GM19043 (cell line): Measurements from ENCODE around the gene NDUFS3.
"Not testable (repeated sequence)": the region's sequence is repeated elsewhere in the genome, so short reads cannot be mapped to it uniquely, and the experiment has no call there.

Source experiments
- ATAC-seq: cut with Tn5 transposase; IDR thresholded peaks from one replicate; pipeline ENCODE4 v1.9.1; 2021; ENCODE audit warnings: low read depth; ENCODE audit not compliant: unreplicated experiment

The NDUFS3 gene

GRCh38 chr11:47578524-47579494, at the start of gene NDUFS3, which contains the start of gene KBTBD4:
TSS of gene NDUFS3 (plus strand) at chr11:47579074. CDS start at chr11:47579092, 18 bp downstream.
TSS of gene KBTBD4 (minus strand) at chr11:47578970. CDS start at chr11:47578951, 19 bp downstream.
- peak; percentile 95 for ATAC-seq

GRCh38 chr11:47529951-47530350, 48.9 kb upstream of the NDUFS3 start:
- ATAC-seq, result no peak

- ATAC-seq, result not testable (repeated sequence)
These were observed 48.2 kb upstream of the NDUFS3 start for GRCh38 chr11:47530721-47531120.

GRCh38 chr11:47531666-47532065, 47.2 kb upstream of the NDUFS3 start:
- ATAC-seq, result no peak

GRCh38 chr11:47532597-47533213, 46.2 kb upstream of the NDUFS3 start:
- ATAC-seq, result no peak

GRCh38 chr11:47533690-47534151, 45.2 kb upstream of the NDUFS3 start:
- no peak for ATAC-seq

- ATAC-seq, result no peak
These were observed 44.1 kb upstream of the NDUFS3 start for GRCh38 chr11:47534704-47535251.

GRCh38 chr11:47536915-47537314, 42.0 kb upstream of the NDUFS3 start:
- no peak for ATAC-seq

GRCh38 chr11:47538741-47539565, 39.9 kb upstream of the NDUFS3 start:
- no peak for ATAC-seq

- ATAC-seq, result no peak
These were observed 39.2 kb upstream of the NDUFS3 start for GRCh38 chr11:47539681-47540039.

- no peak for ATAC-seq
These were observed 37.8 kb upstream of the NDUFS3 start for GRCh38 chr11:47541070-47541469.

GRCh38 chr11:47545298-47545697, 33.6 kb upstream of the NDUFS3 start:
- no peak for ATAC-seq

GRCh38 chr11:47546274-47546673, 32.6 kb upstream of the NDUFS3 start:
- ATAC-seq, result not testable (repeated sequence)

GRCh38 chr11:47550288-47551047, 28.4 kb upstream of the NDUFS3 start:
- ATAC-seq, result no peak

- no peak for ATAC-seq
These were observed 27.8 kb upstream of the NDUFS3 start for GRCh38 chr11:47551086-47551485.

- ATAC-seq, result no peak
These were observed 26.8 kb upstream of the NDUFS3 start for GRCh38 chr11:47552056-47552565.

GRCh38 chr11:47552566-47553405, 26.1 kb upstream of the NDUFS3 start, which contains the start of gene CELF1:
TSS of gene CELF1 (minus strand) at chr11:47553132. CDS start at chr11:47499523, 53,609 bp downstream.
- ATAC-seq, result peak; percentile 86

- peak; percentile 22 for ATAC-seq
These were observed 25.5 kb upstream of the NDUFS3 start for GRCh38 chr11:47553406-47553743.
